Measurements from ENCODE around the gene DEF6. TPM values are rescaled to one million over a fixed set of nuclear protein-coding genes. Genes with fewer than 3 reads are reported as not detected.

Gene DEF6
- total RNA-seq, 4 donors from 2014 or later: 0.26 to 8.9 (median 3.1) TPM

- H3K9me3 ChIP-seq: no peaks in the 10 kb centered on the region
- H3K4me1 ChIP-seq: no peaks in the 10 kb centered on the region
- no peak overlapping the region for H3K4me3 ChIP-seq
- intact Hi-C loops (cut with DNase I; ENCODE audit: low total_unique reads): no loop called here
- no peaks in the 10 kb centered on the region for H3K36me3 ChIP-seq
- TF ChIP-seq CTCF (IDR thresholded peaks at IDR 0.05): no peak
- TF ChIP-seq POLR2A (IDR thresholded peaks at IDR 0.05): no peak
- DNase-seq: no peak
- H3K27ac ChIP-seq: no peak overlapping the region
- H3K27me3 ChIP-seq: no peaks in the 10 kb centered on the region
These were observed 60.5 kb downstream of the DEF6 start for GRCh38 chr6:35358086-35358485.

- Histone ChIP-seq H3K4me1 (no peaks in the 10 kb centered on the region), H3K27me3 (no peaks in the 10 kb centered on the region), H3K4me3 (no peak overlapping the region), H3K36me3 (no peaks in the 10 kb centered on the region), H3K27ac (no peak overlapping the region), H3K9me3 (no peaks in the 10 kb centered on the region)
- no peak for TF ChIP-seq POLR2A (IDR thresholded peaks at IDR 0.05)
- no peak for TF ChIP-seq CTCF (IDR thresholded peaks at IDR 0.05)
- DNase-seq: no peak
- intact Hi-C loops (cut with DNase I; ENCODE audit: low total_unique reads): no loop called here
These were observed 61.7 kb downstream of the DEF6 start for GRCh38 chr6:35359346-35359743.

- Histone ChIP-seq H3K4me1 (no peaks in the 10 kb centered on the region), H3K36me3 (no peaks in the 10 kb centered on the region), H3K4me3 (no peak overlapping the region), H3K27me3 (no peaks in the 10 kb centered on the region), H3K27ac (no peak overlapping the region), H3K9me3 (no peaks in the 10 kb centered on the region)
- intact Hi-C loops (cut with DNase I; ENCODE audit: low total_unique reads): no loop called here
- TF ChIP-seq CTCF (IDR thresholded peaks at IDR 0.05) (no peak), POLR2A (IDR thresholded peaks at IDR 0.05) (no peak)
- no peak for DNase-seq
These were observed 62.2 kb downstream of the DEF6 start for GRCh38 chr6:35359744-35360348.

- DNase-seq: no peak
- no peaks in the 10 kb centered on the region for H3K27me3 ChIP-seq
- no peak overlapping the region for H3K4me3 ChIP-seq
- H3K27ac ChIP-seq: no peak overlapping the region
- no peaks in the 10 kb centered on the region for H3K4me1 ChIP-seq
- intact Hi-C loops (cut with DNase I; ENCODE audit: low total_unique reads): no loop called here
- no peaks in the 10 kb centered on the region for H3K9me3 ChIP-seq
- no peaks in the 10 kb centered on the region for H3K36me3 ChIP-seq
- TF ChIP-seq POLR2A (IDR thresholded peaks at IDR 0.05): no peak
- no peak for TF ChIP-seq CTCF (IDR thresholded peaks at IDR 0.05)
These were observed 62.9 kb downstream of the DEF6 start for GRCh38 chr6:35360349-35361138.

- no peak for DNase-seq
- no peak overlapping the region for H3K27ac ChIP-seq
- TF ChIP-seq POLR2A (IDR thresholded peaks at IDR 0.05) (no peak), CTCF (IDR thresholded peaks at IDR 0.05) (no peak)
- no peaks in the 10 kb centered on the region for H3K9me3 ChIP-seq
- intact Hi-C loops (cut with DNase I; ENCODE audit: low total_unique reads): no loop called here
- H3K36me3 ChIP-seq: no peaks in the 10 kb centered on the region
- H3K4me1 ChIP-seq: no peaks in the 10 kb centered on the region
- no peaks in the 10 kb centered on the region for H3K27me3 ChIP-seq
- H3K4me3 ChIP-seq: no peak overlapping the region
These were observed 64.6 kb downstream of the DEF6 start for GRCh38 chr6:35362200-35362599.

Measured in uterus (tissue), 4 donors.